GM10266 (cell line): ENCODE measurements around the gene CREB3L2.

ENCODE experiments used
- DNase-seq: peaks from one replicate; pipeline ENCODE4 v3.0.0; 2012; ENCODE audit errors: extremely low spot score
- TF ChIP-seq, protein P1 (sequence below): IDR thresholded peaks from 2 replicates; pipeline ENCODE4 v1.5.1; 2012; ENCODE audit warnings: mild to moderate bottlenecking, low read depth; ENCODE audit not compliant: control insufficient read depth, insufficient read depth; ENCODE audit errors: missing control alignments

CREB3L2 gene

DNA sequence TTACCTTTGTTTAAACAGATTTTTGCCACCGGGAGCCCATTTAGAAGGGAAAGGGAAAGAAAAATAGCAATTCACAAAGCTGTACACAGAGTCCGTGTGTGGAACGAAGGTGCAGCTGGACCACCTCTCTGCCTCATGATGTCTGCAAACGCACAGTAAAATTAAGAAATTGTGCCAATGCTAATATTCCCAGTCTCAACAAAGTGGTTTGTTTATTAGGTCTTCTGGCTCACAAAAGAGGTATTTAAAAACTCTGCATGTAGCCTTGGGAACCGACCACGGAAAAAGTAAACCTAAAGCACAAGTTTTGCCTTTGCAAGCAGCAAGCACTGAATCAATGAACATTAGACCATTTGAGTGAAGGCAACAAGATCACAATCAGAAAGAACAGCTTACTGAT is 57.7 kb downstream of the CREB3L2 start:
- TF ChIP-seq, protein P1, sequence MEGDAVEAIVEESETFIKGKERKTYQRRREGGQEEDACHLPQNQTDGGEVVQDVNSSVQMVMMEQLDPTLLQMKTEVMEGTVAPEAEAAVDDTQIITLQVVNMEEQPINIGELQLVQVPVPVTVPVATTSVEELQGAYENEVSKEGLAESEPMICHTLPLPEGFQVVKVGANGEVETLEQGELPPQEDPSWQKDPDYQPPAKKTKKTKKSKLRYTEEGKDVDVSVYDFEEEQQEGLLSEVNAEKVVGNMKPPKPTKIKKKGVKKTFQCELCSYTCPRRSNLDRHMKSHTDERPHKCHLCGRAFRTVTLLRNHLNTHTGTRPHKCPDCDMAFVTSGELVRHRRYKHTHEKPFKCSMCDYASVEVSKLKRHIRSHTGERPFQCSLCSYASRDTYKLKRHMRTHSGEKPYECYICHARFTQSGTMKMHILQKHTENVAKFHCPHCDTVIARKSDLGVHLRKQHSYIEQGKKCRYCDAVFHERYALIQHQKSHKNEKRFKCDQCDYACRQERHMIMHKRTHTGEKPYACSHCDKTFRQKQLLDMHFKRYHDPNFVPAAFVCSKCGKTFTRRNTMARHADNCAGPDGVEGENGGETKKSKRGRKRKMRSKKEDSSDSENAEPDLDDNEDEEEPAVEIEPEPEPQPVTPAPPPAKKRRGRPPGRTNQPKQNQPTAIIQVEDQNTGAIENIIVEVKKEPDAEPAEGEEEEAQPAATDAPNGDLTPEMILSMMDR: no peak
- no peak for DNase-seq

DNA sequence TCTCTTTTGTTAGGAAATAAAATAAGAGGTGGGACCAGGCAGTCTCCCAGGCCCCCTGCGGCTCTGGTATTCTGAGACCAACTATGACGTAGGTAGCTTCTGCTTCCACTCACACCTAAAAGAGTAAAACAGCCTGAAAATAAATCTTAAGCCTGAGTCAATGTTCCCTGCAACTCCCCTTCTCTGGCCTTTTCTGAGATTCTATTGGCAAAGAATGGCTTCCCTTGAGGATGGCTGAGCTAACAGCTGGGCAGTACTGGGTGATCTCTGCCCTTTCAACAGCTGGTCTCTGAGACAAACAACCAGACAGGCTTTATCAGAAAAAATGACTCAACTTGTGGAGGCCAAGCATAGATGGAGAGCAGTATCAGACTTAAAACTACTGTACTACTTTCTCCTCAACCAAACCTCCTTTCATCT is 58.7 kb downstream of the CREB3L2 start:
- TF ChIP-seq, protein P1: no peak
- no peak for DNase-seq

DNA sequence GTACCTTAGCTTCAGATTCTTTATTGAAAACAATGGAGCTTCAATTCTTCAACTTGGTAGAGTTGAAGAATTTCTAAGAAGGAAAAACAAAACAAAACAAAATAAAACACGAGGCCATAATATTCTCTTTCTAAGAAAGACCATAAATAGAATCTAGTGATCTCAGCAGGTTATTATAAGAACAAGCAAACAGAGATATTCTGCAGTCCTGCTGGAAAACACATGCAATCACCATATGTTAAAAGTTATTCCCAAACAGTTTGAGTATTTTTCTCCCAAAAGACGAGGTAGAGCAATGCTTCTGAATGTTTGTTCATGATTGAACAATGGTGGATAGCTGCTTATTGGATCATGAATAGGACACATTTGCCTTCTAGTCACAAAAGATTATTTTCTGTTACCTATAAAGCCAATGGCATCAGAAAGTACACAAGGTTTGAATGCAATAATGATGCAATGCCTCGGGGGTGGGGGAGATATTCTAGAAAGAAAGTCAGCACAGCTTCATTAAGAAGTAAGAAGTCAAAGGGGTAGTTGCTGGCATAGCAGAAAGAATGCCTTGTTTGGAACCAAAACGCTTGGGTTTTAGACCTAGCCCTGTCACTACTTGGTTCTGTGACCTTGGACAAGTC is 59.3 kb downstream of the CREB3L2 start:
- DNase-seq: no peak
- TF ChIP-seq, protein P1: no peak

DNA sequence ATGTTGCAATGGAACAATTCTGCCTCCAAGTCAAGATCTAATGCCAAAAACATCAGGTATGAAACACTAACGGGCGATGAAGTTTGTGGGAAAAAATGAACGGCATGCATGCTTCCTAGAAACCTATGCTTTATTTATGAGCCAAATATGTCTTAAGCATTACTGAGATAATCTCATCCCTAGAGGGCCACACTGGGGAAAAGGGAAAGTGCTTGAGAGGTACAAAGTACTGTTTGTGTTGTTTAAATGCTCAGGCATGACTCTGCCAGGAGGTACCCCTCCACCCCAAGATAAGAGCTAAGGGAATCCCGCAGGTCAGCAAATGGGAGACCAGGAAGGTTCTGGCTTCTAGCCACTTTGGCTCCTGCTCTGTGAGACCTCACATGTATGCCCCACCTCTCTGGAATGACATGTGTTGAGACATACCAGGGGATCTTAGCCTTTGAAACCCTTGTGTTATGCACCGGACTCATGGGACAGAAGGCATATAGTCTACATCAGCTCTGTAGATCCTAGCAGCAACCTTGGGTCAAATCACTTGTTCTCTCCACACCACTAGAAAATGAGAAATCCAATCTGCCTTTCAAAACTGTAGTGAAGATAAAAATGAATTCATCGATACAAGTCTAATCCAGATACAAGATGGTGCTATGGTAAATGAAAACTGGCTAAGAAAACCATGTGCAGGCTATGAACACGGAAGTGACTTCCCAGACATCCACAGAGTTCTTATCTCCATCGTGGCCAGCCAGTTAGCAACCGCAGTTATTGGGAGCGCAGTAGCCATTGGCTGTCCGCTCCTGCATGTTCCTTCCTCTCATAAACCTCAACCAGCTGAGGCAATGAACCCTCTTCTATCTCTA is 61.0 kb downstream of the CREB3L2 start:
- TF ChIP-seq, protein P1: no peak
- DNase-seq: no peak

DNA sequence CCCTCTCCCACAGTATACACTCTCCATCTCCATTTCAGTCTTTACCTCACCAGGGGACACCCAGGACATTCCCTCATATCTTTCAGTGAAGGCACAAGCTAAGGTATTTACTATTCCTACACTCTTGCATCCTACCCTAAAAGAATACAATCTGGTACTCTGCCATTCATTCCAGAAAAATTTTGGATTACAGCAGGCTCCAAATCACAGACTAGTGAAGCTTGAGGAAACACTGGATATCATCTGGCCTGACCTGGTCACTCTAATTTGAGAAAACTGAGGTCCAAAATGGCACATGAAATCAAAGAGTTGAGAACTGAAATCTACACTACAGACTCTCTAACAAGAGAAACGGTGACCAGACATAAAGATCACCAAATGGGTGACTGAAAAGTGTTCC is 61.7 kb downstream of the CREB3L2 start:
- no peak for DNase-seq
- TF ChIP-seq, protein P1: no peak

DNA sequence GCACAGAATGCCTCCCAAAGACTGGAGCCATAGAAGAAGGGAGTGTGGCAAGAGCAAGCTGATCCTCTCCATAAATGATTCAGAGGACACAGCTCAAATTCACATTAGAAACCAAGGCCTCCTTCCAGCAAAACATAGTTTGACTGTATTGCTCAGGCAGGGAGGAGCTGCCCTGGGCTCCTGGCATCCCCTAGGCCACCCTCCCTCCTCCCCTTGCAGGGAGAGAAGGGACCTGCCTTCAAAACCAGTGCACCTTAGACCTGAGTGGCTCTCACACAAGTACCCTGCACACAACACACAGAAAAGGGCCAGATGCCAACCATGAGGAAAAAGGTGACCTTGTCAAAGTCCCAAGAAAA is 64.7 kb downstream of the CREB3L2 start:
- DNase-seq: no peak
- TF ChIP-seq, protein P1: no peak
